SHP77 treated with DMSO at 0.1 percent for 48 hours (cell line): ENCODE data around the gene ZNF850.
"Not testable (repeated sequence)": the region's sequence is repeated elsewhere in the genome, so short reads cannot be mapped to it uniquely, and the experiment has no call there.

Experiments used
- DNase-seq: peaks from one replicate; lab custom pipeline; 2025; lab: John Stamatoyannopoulos, UW

The ZNF850 gene

GRCh38 chr19:36772311-36773222, at the start of gene ZNF850:
Gene ZNF850 (minus strand): TSS chr19:36772807. CDS start chr19:36762606, 10,201 bp downstream.
- peak; percentile 90 for DNase-seq

- no peak for DNase-seq
Observed at GRCh38 chr19:36821758-36822157, 49.2 kb upstream of the ZNF850 start.

- DNase-seq: no peak
Observed at GRCh38 chr19:36819130-36819630, 46.6 kb upstream of the ZNF850 start.

- DNase-seq: no peak
Observed at GRCh38 chr19:36807029-36807428, 34.4 kb upstream of the ZNF850 start.

GRCh38 chr19:36805364-36805763, 32.8 kb upstream of the ZNF850 start:
- no peak for DNase-seq

- no peak for DNase-seq
Observed at GRCh38 chr19:36797786-36798108, 25.1 kb upstream of the ZNF850 start.

GRCh38 chr19:36796714-36796992, 24.0 kb upstream of the ZNF850 start:
- DNase-seq: no peak

- not testable (repeated sequence) for DNase-seq
Observed at GRCh38 chr19:36791420-36792141, 19.0 kb upstream of the ZNF850 start.

GRCh38 chr19:36775768-36776167, 3.2 kb upstream of the ZNF850 start:
- no peak for DNase-seq

GRCh38 chr19:36773223-36773579, 594 bp upstream of the ZNF850 start:
- no peak for DNase-seq

- no peak for DNase-seq
Observed at GRCh38 chr19:36771261-36772231, 1.1 kb downstream of the ZNF850 start.

GRCh38 chr19:36750066-36750691, 22.4 kb downstream of the ZNF850 start:
- DNase-seq: no peak

GRCh38 chr19:36749613-36750012, 23.0 kb downstream of the ZNF850 start:
- DNase-seq: not testable (repeated sequence)

GRCh38 chr19:36748431-36749275, 24.0 kb downstream of the ZNF850 start:
- DNase-seq: no peak

- DNase-seq: no peak
Observed at GRCh38 chr19:36747750-36748149, 24.9 kb downstream of the ZNF850 start.

- no peak for DNase-seq
Observed at GRCh38 chr19:36745870-36746269, 26.7 kb downstream of the ZNF850 start.

GRCh38 chr19:36736166-36736565, 36.4 kb downstream of the ZNF850 start:
- DNase-seq: not testable (repeated sequence)

GRCh38 chr19:36719687-36720556, 52.7 kb downstream of the ZNF850 start:
- DNase-seq: no peak

GRCh38 chr19:36709423-36709822, 63.2 kb downstream of the ZNF850 start:
- no peak for DNase-seq

- no peak for DNase-seq
Observed at GRCh38 chr19:36707134-36707533, 65.5 kb downstream of the ZNF850 start.
